GM12874 (cell line): ENCODE data around the gene ARHGEF25.

ENCODE experiments used
- TF ChIP-seq, protein P1 (sequence below): IDR thresholded peaks from 2 replicates; pipeline ENCODE4 v1.5.1; 2011; ENCODE audit warnings: low read depth, mild to moderate bottlenecking, control low read depth, low read length, moderate library complexity; ENCODE audit not compliant: insufficient read depth

ARHGEF25 gene

GRCh38 chr12:57603324-57603723 lies 7.9 kb upstream of the ARHGEF25 start:
- TF ChIP-seq, protein P1, sequence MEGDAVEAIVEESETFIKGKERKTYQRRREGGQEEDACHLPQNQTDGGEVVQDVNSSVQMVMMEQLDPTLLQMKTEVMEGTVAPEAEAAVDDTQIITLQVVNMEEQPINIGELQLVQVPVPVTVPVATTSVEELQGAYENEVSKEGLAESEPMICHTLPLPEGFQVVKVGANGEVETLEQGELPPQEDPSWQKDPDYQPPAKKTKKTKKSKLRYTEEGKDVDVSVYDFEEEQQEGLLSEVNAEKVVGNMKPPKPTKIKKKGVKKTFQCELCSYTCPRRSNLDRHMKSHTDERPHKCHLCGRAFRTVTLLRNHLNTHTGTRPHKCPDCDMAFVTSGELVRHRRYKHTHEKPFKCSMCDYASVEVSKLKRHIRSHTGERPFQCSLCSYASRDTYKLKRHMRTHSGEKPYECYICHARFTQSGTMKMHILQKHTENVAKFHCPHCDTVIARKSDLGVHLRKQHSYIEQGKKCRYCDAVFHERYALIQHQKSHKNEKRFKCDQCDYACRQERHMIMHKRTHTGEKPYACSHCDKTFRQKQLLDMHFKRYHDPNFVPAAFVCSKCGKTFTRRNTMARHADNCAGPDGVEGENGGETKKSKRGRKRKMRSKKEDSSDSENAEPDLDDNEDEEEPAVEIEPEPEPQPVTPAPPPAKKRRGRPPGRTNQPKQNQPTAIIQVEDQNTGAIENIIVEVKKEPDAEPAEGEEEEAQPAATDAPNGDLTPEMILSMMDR: no peak

GRCh38 chr12:57603815-57604453 lies 7.3 kb upstream of the ARHGEF25 start:
- TF ChIP-seq, protein P1: no peak

DNA sequence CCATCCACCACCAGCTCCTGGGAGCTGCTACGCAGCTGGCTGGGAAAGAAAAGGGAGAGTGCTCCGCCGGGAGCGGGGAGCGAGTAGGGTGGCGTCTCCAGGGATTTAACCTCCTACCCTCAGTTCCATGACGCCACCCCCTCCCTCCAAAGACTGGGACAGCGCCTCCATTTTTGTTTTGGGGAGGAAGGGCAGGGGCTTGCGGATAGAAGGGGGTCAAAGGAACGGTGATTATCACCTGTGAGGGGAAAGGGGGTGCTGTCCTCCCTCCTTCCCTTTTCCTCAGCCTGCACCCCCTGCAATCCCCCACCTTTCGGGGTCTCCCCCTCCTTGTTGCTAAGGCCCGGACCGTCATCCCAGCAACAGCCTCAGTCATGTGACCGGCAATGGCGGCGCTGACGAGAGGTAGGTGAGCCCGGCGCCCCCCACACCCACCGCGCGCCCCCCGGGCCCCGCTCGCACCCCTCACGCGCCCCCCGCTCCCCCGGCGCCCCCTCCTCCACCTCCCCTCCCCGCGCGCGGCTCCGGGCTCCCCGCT lies 6.7 kb upstream of the ARHGEF25 start, which contains the start of gene DTX3:
DTX3 (plus strand) TSS at position 371 of the 538 bp plus-strand sequence. CDS start 1,694 bp downstream, outside the sequence.
- TF ChIP-seq, protein P1: no peak

GRCh38 chr12:57604992-57605810 lies 6.0 kb upstream of the ARHGEF25 start:
- TF ChIP-seq, protein P1: no peak

GRCh38 chr12:57605811-57606311 lies 5.4 kb upstream of the ARHGEF25 start:
- TF ChIP-seq, protein P1: no peak

DNA sequence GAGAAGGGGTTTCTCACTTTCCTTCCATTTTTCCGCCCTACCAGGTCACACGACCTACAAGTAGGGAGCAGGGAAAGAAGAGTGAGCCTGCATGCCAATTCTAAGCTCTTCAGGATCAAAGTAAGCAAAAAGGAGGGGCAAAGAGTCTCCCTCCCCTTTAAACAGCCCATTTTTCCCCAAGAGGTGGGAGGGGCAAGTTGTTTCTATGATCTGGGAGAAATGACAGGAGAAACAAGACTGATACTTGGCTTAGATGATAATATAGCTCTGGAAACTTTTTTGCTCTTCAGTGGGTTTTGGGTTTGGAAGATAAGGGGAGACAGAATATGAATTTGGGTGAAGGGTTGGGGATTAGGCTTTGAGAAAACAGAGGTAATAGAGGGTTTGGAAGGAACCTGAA lies 4.8 kb upstream of the ARHGEF25 start:
- TF ChIP-seq, protein P1: no peak

DNA sequence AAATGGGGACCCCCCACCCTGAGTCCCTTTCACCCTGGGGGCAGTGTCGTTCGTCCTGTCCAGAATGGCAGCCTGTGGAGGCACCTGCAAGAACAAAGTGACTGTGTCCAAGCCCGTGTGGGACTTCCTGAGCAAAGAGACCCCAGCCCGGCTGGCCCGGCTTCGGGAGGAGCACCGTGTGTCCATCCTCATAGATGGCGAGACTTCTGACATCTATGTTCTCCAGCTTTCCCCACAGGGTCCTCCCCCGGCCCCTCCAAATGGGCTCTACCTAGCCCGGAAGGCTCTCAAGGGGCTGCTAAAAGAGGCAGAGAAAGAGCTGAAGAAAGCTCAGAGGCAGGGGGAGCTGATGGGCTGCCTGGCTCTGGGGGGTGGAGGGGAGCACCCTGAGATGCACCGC lies 4.4 kb upstream of the ARHGEF25 start:
- TF ChIP-seq, protein P1: no peak
